SK-N-SH (cell line): ENCODE results near the gene OXA1L. TPM values are rescaled to one million over a fixed set of nuclear protein-coding genes. Genes with fewer than 3 reads are reported as not detected.

Experiments
- CTCF ChIA-PET: fragments of 300-600, 350-600 bp; formaldehyde crosslinking; extraction: SDS; loops from one replicate; lab custom pipeline; 2021; lab: Yijun Ruan, JAX
- POLR2A ChIA-PET: fragments of 350-600 bp; sonication (Branson Sonifier 250); formaldehyde crosslinking; extraction: SDS; loops from one replicate; lab custom pipeline; 2020; ENCODE audit warnings: antibody characterized with exemption, inconsistent platforms; lab: Yijun Ruan, JAX
- DNase-seq: peaks from one replicate; pipeline ENCODE4 v3.0.0; 2012
- H2AFZ ChIP-seq: fragments of 200-600 bp; sonication (generic); 2 replicates; pipeline ENCODE4 v1.8.1; 2016; ENCODE audit warnings: antibody characterized with exemption, mild to moderate bottlenecking, low read depth
- H3F3A ChIP-seq: fragments of 200-600 bp; sonication (generic); replicated peaks from 2 replicates; pipeline ENCODE3; 2016; ENCODE audit warnings: antibody characterized with exemption, mild to moderate bottlenecking; ENCODE audit not compliant: insufficient read depth
- H3K27ac ChIP-seq, 2 experiments: fragments of 200-500 bp in 1 of 2; fragments of 200-600 bp in 1 of 2; sonication (Bioruptor generic) in 1 of 2; sonication (generic), shearing (Covaris generic) in 1 of 2; 2 replicates each; pipeline versions ENCODE4 v1.5.1 to v1.6.1; 2014 to 2016; ENCODE audit warnings: low read depth in 2 of 2, inconsistent platforms in 1 of 2, low read length in 1 of 2, mild to moderate bottlenecking in 1 of 2, mixed read lengths in 1 of 2
- H3K27me3 ChIP-seq: fragments of 200-600 bp; sonication (generic), shearing (Covaris generic); 2 replicates; pipeline ENCODE4 v1.6.1; 2016; ENCODE audit warnings: mixed run types; ENCODE audit not compliant: insufficient read depth
- H3K36me3 ChIP-seq, 2 experiments: fragments of 200-500 bp in 1 of 2; fragments of 200-600 bp in 1 of 2; sonication (Bioruptor generic) in 1 of 2; sonication (generic) in 1 of 2; replicated peaks in 1 of 2; 2 replicates each; pipeline versions ENCODE3 to v1.5.1; 2014 to 2016; ENCODE audit warnings: low read length in 1 of 2, mild to moderate bottlenecking in 1 of 2; ENCODE audit not compliant: insufficient read depth in 2 of 2, control insufficient read depth in 1 of 2
- H3K4me1 ChIP-seq, 2 experiments: fragments of 200-500 bp in 1 of 2; fragments of 200-600 bp in 1 of 2; sonication (Bioruptor generic) in 1 of 2; sonication (generic), shearing (Covaris generic) in 1 of 2; 2 replicates each; pipeline versions ENCODE4 v1.5.1 to v1.6.1; 2014 to 2016; ENCODE audit warnings: low read depth in 1 of 2, low read length in 1 of 2, mixed run types in 1 of 2; ENCODE audit not compliant: insufficient read depth in 2 of 2, control insufficient read depth in 1 of 2
- H3K4me2 ChIP-seq: fragments of 200-600 bp; sonication (generic), shearing (Covaris generic); 2 replicates; pipeline ENCODE4 v1.6.1; 2017; ENCODE audit warnings: mixed run types
- H3K4me3 ChIP-seq, 2 experiments: fragments of 200-500 bp in 1 of 2; fragments of 200-600 bp in 1 of 2; sonication (Bioruptor generic) in 1 of 2; sonication (generic), shearing (Covaris generic) in 1 of 2; 2 replicates each; pipeline versions ENCODE4 v1.5.1 to v1.8.1; 2014 to 2016; ENCODE audit warnings: low read depth in 2 of 2, inconsistent platforms in 1 of 2, low read length in 1 of 2, mild to moderate bottlenecking in 1 of 2, mixed read lengths in 1 of 2, moderate library complexity in 1 of 2
- H3K79me2 ChIP-seq: fragments of 200-600 bp; sonication (generic); 2 replicates; pipeline ENCODE4 v1.8.1; 2017; ENCODE audit warnings: mild to moderate bottlenecking; ENCODE audit not compliant: insufficient read depth
- H3K9ac ChIP-seq: fragments of 200-600 bp; sonication (generic); 2 replicates; pipeline ENCODE4 v1.6.1; 2017; ENCODE audit warnings: mixed run types
- H3K9me2 ChIP-seq: fragments of 200-600 bp; sonication (generic); 2 replicates; pipeline ENCODE4 v1.6.1; 2017; ENCODE audit warnings: mixed run types
- H3K9me3 ChIP-seq: fragments of 200-600 bp; sonication (generic); 2 replicates; pipeline ENCODE4 v1.6.1; 2017; ENCODE audit warnings: mixed run types, mild to moderate bottlenecking, moderate library complexity
- H4K20me1 ChIP-seq: fragments of 200-600 bp; sonication (generic); 2 replicates; pipeline ENCODE4 v1.6.1; 2017; ENCODE audit warnings: mild to moderate bottlenecking, mixed run types; ENCODE audit not compliant: insufficient read depth
- CHD2 ChIP-seq: fragments of 150-350 bp; IDR thresholded peaks from 2 replicates; pipeline ENCODE4 v1.6.1; 2018; ENCODE audit warnings: low read length; ENCODE audit not compliant: partially characterized antibody
- ELF1 ChIP-seq: IDR thresholded peaks from 2 replicates; pipeline ENCODE4 v1.4.0; 2012
- EP300 ChIP-seq, 2 experiments: IDR thresholded peaks; 2 replicates each; pipeline versions ENCODE4 v1.4.0 to v1.6.1; 2012; ENCODE audit warnings: borderline replicate concordance in 1 of 2, low read depth in 1 of 2, low read length in 1 of 2
- FOXJ3 ChIP-seq: sonication (generic); formaldehyde crosslinking; IDR thresholded peaks from 2 replicates; pipeline ENCODE4 v1.5.1; 2020; ENCODE audit warnings: mild to moderate bottlenecking, missing genetic modification reagents
- FOXM1 ChIP-seq: IDR thresholded peaks from 2 replicates; pipeline ENCODE4 v1.4.0; 2012; ENCODE audit warnings: low read depth, mild to moderate bottlenecking
- GABPA ChIP-seq: IDR thresholded peaks from 2 replicates; pipeline ENCODE4 v1.4.0; 2012; ENCODE audit warnings: low read depth, mild to moderate bottlenecking
- GATA2 ChIP-seq: sonication (generic); formaldehyde crosslinking; IDR thresholded peaks from 2 replicates; pipeline ENCODE4 v1.5.0; 2020; ENCODE audit warnings: mild to moderate bottlenecking, missing genetic modification reagents
- MEF2A ChIP-seq: IDR thresholded peaks from 2 replicates; pipeline ENCODE4 v1.4.0; 2012; ENCODE audit warnings: low read depth, borderline replicate concordance
- MXI1 ChIP-seq: IDR thresholded peaks from 2 replicates; pipeline ENCODE4 v1.6.1; 2012; ENCODE audit warnings: mild to moderate bottlenecking, low read depth, low read length, improper control_type of control experiment
- NFIC ChIP-seq: IDR thresholded peaks from 2 replicates; pipeline ENCODE4 v1.4.0; 2012; ENCODE audit warnings: borderline replicate concordance
- NRF1 ChIP-seq: IDR thresholded peaks from 2 replicates; pipeline ENCODE4 v1.6.1; 2012; ENCODE audit warnings: low read depth, mild to moderate bottlenecking, low read length
- POLR2AphosphoS5 ChIP-seq: IDR thresholded peaks from 2 replicates; pipeline ENCODE4 v1.6.1; 2012; ENCODE audit warnings: low read depth, low read length
- RCOR1 ChIP-seq: fragments of 150-350 bp; IDR thresholded peaks from 2 replicates; pipeline ENCODE4 v1.6.1; 2017; ENCODE audit warnings: antibody characterized with exemption, low read length
- RXRA ChIP-seq: IDR thresholded peaks from 2 replicates; pipeline ENCODE4 v1.4.0; 2012; ENCODE audit warnings: low read depth, mild to moderate bottlenecking, borderline replicate concordance
- SIN3A ChIP-seq: IDR thresholded peaks from 2 replicates; pipeline ENCODE4 v1.6.1; 2012; ENCODE audit warnings: low read depth, mild to moderate bottlenecking, low read length, moderate library complexity, borderline replicate concordance
- SMC3 ChIP-seq: IDR thresholded peaks from 2 replicates; pipeline ENCODE4 v1.6.1; 2012; ENCODE audit warnings: low read depth, low read length, improper control_type of control experiment
- TAF1 ChIP-seq: IDR thresholded peaks from 2 replicates; pipeline ENCODE4 v1.6.1; 2012; ENCODE audit warnings: low read depth, mild to moderate bottlenecking, low read length, moderate library complexity, borderline replicate concordance
- TCF12 ChIP-seq: IDR thresholded peaks from 2 replicates; pipeline ENCODE4 v1.4.0; 2012
- YY1 ChIP-seq: IDR thresholded peaks from 2 replicates; pipeline ENCODE4 v1.4.0; 2012; ENCODE audit warnings: low read depth, mild to moderate bottlenecking
- WGBS: methylation state at CpG from one replicate; pipeline ENCODE4 v1.1.6; 2017; ENCODE audit warnings: low lambda C conversion rate; 5-methylcytosine and 5-hydroxymethylcytosine counted together
- polyA plus RNA-seq, 3 experiments: library from polyadenylated mRNA; depleted of rRNA; stranded (reverse); fragments of >200 nt; gene quantifications; 2 replicates each; pipeline ENCODE4 v1.2.3, GENCODE V29; 2012
- TF ChIP-seq, protein P1 (sequence below): IDR thresholded peaks from 2 replicates; pipeline ENCODE4 v1.4.0; 2012; ENCODE audit warnings: low read depth
- TF ChIP-seq, protein P2 (sequence below): IDR thresholded peaks from 2 replicates; pipeline ENCODE4 v1.4.0; 2012; ENCODE audit warnings: low read depth, borderline replicate concordance
- TF ChIP-seq, protein P3 (sequence below): fragments of 200-600 bp; sonication (generic); IDR thresholded peaks from 2 replicates; pipeline ENCODE4 v1.6.1; 2017; ENCODE audit warnings: antibody characterized with exemption, mild to moderate bottlenecking, moderate library complexity

The OXA1L gene
- polyA plus RNA-seq (2012; rRNA removed): 119 and 133 TPM in 2 replicates
- 82.3 and 93.3 TPM in 2 replicates for polyA plus RNA-seq (2012; cell fraction: cytosol; rRNA removed)
- polyA plus RNA-seq (2012; cell fraction: nucleus; rRNA removed): 155 and 283 TPM in 2 replicates

DNA sequence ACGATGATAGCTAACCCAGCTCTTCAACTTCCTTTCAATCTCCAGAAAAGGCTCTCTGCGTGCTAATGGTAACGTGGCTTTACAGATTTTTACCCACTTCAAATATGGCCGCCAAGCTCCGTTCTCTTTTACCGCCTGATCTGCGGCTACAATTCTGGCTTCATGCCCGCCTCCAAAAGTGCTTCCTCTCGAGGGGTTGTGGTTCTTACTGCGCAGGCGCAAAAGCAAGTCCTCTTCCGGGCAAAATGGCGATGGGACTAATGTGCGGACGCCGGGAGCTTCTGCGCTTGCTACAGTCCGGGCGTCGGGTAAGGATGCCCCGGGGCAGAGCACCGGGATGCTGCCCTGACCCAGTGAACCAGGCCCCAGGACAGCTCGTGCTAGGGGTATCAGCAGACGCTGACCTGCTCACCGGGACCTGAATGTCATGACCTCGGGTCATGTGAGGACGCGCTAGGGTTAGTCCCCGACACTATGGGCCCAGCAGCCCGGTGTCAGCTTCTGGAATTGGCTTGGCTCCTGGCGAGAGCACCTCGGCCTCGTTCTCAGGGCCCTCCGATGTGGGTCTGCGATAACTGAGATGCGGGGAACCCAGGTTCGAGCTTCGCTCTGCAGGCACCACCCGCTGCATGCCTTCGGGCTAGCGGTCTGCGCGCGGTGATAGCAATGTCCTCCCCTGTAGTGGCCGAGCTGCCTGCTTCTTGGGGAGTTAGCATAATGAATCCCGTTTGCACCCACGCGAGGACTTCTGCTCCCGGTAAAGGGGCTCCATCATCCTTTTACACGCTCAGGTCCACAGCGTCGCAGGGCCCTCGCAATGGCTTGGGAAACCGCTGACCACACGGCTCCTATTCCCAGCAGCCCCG is at the start of gene OXA1L:
OXA1L (plus strand) TSS at position 232 of the 866 bp plus-strand sequence; CDS start at position 246, 14 bp downstream.
- DNase-seq: peak; percentile 88
- ChIA-PET POLR2A (interaction anchor here (1.0 to 1.5 kb wide), 5 partner anchors 14 to 104 kb away, joined by 3 to 6 read pairs (median 4); partner anchors contain the start of gene LRP10), CTCF (interaction anchor here (1.0 to 3.2 kb wide), 8 partner anchors 18 to 211 kb away, joined by 3 to 16 read pairs (median 4); no protein-coding TSS in a partner anchor)
- Histone ChIP-seq H4K20me1 (no peaks in the 10 kb centered on the region), H3F3A (no peaks in the 10 kb centered on the region), H3K27me3 (no peaks in the 10 kb centered on the region), H3K36me3 (peaks cover 34 to 35% of the 10 kb centered on the region in 2 experiments), H3K9me2 (no peaks in the 10 kb centered on the region), H3K4me2 (peak within 1 kb of the TSS; percentile 81), H3K9me3 (no peaks in the 10 kb centered on the region), H3K27ac (peak within 1 kb of the TSS; percentile 53 to 92), H3K4me3 (peak within 1 kb of the TSS; percentile 85 to 93), H3K79me2 (peaks cover 28% of the 10 kb centered on the region), H3K9ac (peak within 1 kb of the TSS; percentile 74), H2AFZ (peak within 1 kb of the TSS; percentile 96), H3K4me1 (peaks cover 6 to 10% of the 10 kb centered on the region in 2 experiments; a peak in 2 of 4 replicates)
- under 1% methylated on average over 39 of the region's 56 CpGs for WGBS
- TF ChIP-seq SIN3A: peak; percentile 30; the same call in 1 of the 2 replicates
- TF ChIP-seq NFIC: peak; percentile 86
- TF ChIP-seq MEF2A: no peak
- no peak for TF ChIP-seq SMC3
- peak; percentile 16; the same call in 1 of the 2 replicates for TF ChIP-seq GATA2
- peak; percentile 41; the same call in 1 of the 2 replicates for TF ChIP-seq NRF1
- TF ChIP-seq TAF1: peak; percentile 86
- no peak for TF ChIP-seq FOXJ3 (CRISPR knock-in tag)
- peak; percentile 85 for TF ChIP-seq GABPA
- TF ChIP-seq RCOR1: no peak
- peak; percentile 97 for TF ChIP-seq YY1
- TF ChIP-seq MXI1: no peak; the same call in 1 of the 2 replicates
- TF ChIP-seq, protein P1, sequence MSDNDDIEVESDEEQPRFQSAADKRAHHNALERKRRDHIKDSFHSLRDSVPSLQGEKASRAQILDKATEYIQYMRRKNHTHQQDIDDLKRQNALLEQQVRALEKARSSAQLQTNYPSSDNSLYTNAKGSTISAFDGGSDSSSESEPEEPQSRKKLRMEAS: peak; percentile 96
- TF ChIP-seq, protein P2, sequence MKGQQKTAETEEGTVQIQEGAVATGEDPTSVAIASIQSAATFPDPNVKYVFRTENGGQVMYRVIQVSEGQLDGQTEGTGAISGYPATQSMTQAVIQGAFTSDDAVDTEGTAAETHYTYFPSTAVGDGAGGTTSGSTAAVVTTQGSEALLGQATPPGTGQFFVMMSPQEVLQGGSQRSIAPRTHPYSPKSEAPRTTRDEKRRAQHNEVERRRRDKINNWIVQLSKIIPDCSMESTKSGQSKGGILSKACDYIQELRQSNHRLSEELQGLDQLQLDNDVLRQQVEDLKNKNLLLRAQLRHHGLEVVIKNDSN: peak; percentile 49
- peak; percentile 73; the same call in 1 of the 2 replicates for TF ChIP-seq RXRA
- TF ChIP-seq CHD2: peak; percentile 79
- peak; percentile 88 for TF ChIP-seq POLR2AphosphoS5
- TF ChIP-seq FOXM1: no peak
- TF ChIP-seq EP300 (IDR thresholded peaks at IDR 0.05; ENCODE audit: borderline replicate concordance in 1 of 2, low read depth in 1 of 2, low read length in 1 of 2): no peak
- peak; percentile 68; the same call in 1 of the 2 replicates for TF ChIP-seq ELF1
- TF ChIP-seq, protein P3, sequence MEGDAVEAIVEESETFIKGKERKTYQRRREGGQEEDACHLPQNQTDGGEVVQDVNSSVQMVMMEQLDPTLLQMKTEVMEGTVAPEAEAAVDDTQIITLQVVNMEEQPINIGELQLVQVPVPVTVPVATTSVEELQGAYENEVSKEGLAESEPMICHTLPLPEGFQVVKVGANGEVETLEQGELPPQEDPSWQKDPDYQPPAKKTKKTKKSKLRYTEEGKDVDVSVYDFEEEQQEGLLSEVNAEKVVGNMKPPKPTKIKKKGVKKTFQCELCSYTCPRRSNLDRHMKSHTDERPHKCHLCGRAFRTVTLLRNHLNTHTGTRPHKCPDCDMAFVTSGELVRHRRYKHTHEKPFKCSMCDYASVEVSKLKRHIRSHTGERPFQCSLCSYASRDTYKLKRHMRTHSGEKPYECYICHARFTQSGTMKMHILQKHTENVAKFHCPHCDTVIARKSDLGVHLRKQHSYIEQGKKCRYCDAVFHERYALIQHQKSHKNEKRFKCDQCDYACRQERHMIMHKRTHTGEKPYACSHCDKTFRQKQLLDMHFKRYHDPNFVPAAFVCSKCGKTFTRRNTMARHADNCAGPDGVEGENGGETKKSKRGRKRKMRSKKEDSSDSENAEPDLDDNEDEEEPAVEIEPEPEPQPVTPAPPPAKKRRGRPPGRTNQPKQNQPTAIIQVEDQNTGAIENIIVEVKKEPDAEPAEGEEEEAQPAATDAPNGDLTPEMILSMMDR: no peak
- TF ChIP-seq TCF12: 0 out of 2 replicates have a peak, but pooled peaks have one; percentile 5
